ENCODE results near the gene EXD3.

Gene EXD3

GRCh38 chr9:137368431-137369035 lies 54.4 kb downstream of the EXD3 start:
- ChIA-PET POLR2A (ENCODE audit: low non-redundant PET) (no interaction called here), CTCF (no interaction called here)
- DNase-seq (ENCODE audit: low spot score) = no peak
- no peak overlapping the region for H3K27ac ChIP-seq
- TF ChIP-seq CTCF (conservative IDR thresholded peaks at IDR 0.05; ENCODE audit: low read depth) = no peak

- no peak for TF ChIP-seq CTCF (conservative IDR thresholded peaks at IDR 0.05; ENCODE audit: low read depth)
- no peak overlapping the region for H3K27ac ChIP-seq
- ChIA-PET CTCF (no interaction called here), POLR2A (ENCODE audit: low non-redundant PET) (no interaction called here)
- DNase-seq (ENCODE audit: low spot score) = no peak
Measured at GRCh38 chr9:137367506-137368430, 55.2 kb downstream of the EXD3 start.

DNA sequence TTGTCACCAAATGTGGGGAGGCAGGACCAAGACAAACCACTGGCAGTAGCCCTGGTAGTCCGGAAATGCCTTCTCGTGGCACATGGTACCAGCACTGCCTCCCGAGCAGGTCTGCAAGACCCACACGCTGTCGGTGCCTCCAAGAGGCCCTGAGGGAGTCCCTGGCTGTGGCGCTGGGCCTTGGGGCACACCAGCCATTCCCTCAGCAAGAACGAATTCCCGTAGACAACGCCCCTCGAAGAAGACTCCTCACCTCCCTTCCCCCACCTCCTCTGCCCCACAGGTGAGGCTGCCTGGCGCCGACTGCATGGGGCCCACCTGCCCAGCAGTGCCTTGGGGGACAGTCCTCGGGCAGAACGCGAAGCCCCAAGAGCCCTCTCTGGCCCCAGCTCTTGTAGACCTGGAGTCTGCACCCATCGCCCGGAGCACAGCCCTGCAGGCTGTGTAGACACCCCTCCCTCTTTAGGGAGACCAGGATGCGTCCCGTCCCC lies 56.0 kb downstream of the EXD3 start:
- ChIA-PET POLR2A (ENCODE audit: low non-redundant PET) (no interaction called here), CTCF (no interaction called here)
- H3K27ac ChIP-seq = no peak overlapping the region; the same call in 1 of the 2 replicates
- TF ChIP-seq CTCF (conservative IDR thresholded peaks at IDR 0.05; ENCODE audit: low read depth) = no peak
- no peak for DNase-seq (ENCODE audit: low spot score)

DNA sequence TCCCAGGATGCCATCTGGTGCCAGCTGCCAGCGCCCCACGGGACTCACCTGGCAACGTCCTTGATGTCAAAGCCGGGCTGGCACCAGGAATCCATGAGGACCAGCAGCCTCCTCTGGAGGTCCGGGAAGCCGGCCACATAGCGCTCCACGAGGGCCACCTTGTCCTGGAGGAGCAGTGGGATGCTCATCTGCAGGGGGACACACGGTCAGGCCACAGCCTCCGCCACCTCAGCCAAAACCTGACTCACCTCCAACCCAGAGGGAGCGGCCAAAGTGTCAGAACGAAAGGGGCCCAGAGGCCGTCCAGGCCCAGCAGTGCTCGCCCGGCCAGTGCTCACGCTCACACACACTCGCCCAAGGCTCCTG lies 56.5 kb downstream of the EXD3 start:
- TF ChIP-seq CTCF (conservative IDR thresholded peaks at IDR 0.05; ENCODE audit: low read depth) = no peak
- DNase-seq (ENCODE audit: low spot score) = no peak
- no peak overlapping the region; the same call in 1 of the 2 replicates for H3K27ac ChIP-seq
- ChIA-PET POLR2A (ENCODE audit: low non-redundant PET) (no interaction called here), CTCF (no interaction called here)

DNA sequence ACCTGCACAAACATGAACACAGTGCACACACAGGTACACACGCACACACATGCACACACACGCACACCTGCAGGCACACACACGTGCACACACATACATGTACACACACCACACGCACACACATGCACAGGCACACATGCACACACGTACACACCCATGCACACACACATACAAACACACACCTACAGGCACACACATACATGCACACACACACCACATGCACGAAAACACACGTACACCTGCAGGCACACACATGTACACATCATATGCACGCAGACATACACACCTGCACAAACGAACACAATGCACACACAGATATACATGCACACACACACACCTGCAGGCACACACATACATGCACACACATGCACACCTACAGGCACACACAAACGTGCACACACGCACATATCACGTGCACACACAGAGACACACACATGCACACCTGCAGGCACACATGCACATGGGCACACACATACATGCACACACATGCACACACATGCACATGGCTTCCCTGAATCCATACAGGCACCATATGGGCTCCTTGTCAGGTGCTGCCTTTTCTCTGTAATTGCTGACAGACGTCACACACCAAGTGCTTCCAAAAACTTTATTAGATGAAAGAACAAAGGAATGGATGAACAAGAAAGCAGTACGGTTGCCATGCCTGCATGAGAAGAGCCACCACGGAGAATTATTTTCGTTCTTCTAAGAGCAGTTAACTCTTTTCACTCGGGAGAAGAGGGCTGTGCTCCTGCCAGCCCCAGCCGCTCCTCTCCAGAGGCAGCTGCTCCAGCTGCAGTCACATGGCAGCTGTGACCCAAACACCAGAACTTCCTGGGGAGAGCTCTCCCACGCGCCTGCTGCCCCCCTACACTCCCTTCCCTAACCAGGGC lies 57.2 kb downstream of the EXD3 start:
- no peak for DNase-seq (ENCODE audit: low spot score)
- TF ChIP-seq CTCF (conservative IDR thresholded peaks at IDR 0.05; ENCODE audit: low read depth) = no peak
- POLR2A ChIA-PET (ENCODE audit: low non-redundant PET) = no interaction called here
- CTCF ChIA-PET = no interaction called here
- H3K27ac ChIP-seq = no peak overlapping the region; the same call in 1 of the 2 replicates

- H3K27ac ChIP-seq = no peak overlapping the region
- no peak for TF ChIP-seq CTCF (conservative IDR thresholded peaks at IDR 0.05; ENCODE audit: low read depth)
- CTCF ChIA-PET = interaction anchor here (0.6 to 0.7 kb wide), 2 partner anchors 39 to 188 kb away, joined by 3 to 6 read pairs; no protein-coding TSS in a partner anchor
- no peak for DNase-seq (ENCODE audit: low spot score)
- POLR2A ChIA-PET (ENCODE audit: low non-redundant PET) = no interaction called here
Measured at GRCh38 chr9:137365056-137365455, 57.9 kb downstream of the EXD3 start.

All from RWPE1 (cell line).